Stomach (tissue), 9 donors: ENCODE data around the gene MKRN2OS. TPM values are rescaled to one million over a fixed set of nuclear protein-coding genes. Genes with fewer than 3 reads are reported as not detected.

Experiments used
- DNase-seq, 2 donors: peaks; one replicate each; pipeline versions ENCODE4 v3.0.0 to v3.0.0-alpha.2; 2013 to 2019
- H3K27ac ChIP-seq, 5 donors: fragments of 200-600 bp in 4 of 5; sonication (generic) in 4 of 5; one replicate each; pipeline ENCODE4 v1.5.1; 2013 to 2019; ENCODE audit warnings: mild to moderate bottlenecking in 1 of 5, moderate library complexity in 1 of 5
- H3K27me3 ChIP-seq, 3 donors: fragments of 200-600 bp; sonication (generic); one replicate each; pipeline ENCODE4 v1.5.1; 2017 to 2019; ENCODE audit warnings: mixed run types in 1 of 3
- H3K36me3 ChIP-seq, 4 donors: fragments of 200-600 bp; sonication (generic); 1 replicate in 3 of 4; 2 replicates in 1 of 4; pipeline ENCODE4 v1.5.1; 2016 to 2019
- H3K4me1 ChIP-seq, 4 donors: fragments of 200-600 bp; sonication (generic); one replicate each; pipeline ENCODE4 v1.5.1; 2016 to 2019
- H3K4me3 ChIP-seq, 4 donors: fragments of 200-600 bp; sonication (generic) in 3 of 4; one replicate each; pipeline ENCODE4 v1.5.1; 2016 to 2019; ENCODE audit warnings: mild to moderate bottlenecking in 1 of 4
- H3K9me3 ChIP-seq, 4 donors: fragments of 200-600 bp; sonication (generic); one replicate each; pipeline ENCODE4 v1.5.1; 2016 to 2019
- EP300 ChIP-seq: sonication (generic); formaldehyde crosslinking; IDR thresholded peaks from one replicate; pipeline ENCODE4 v1.6.1; 2017; ENCODE audit warnings: antibody characterized with exemption
- POLR2A ChIP-seq, 4 donors: fragments of 450-650 bp; IDR thresholded peaks; one replicate each; pipeline ENCODE4 v1.6.1; 2016; ENCODE audit warnings: antibody characterized with exemption in 4 of 4, control low read depth in 2 of 4, mild to moderate bottlenecking in 1 of 4, moderate library complexity in 1 of 4
- POLR2AphosphoS5 ChIP-seq, 3 donors: sonication (generic); formaldehyde crosslinking; IDR thresholded peaks; one replicate each; pipeline ENCODE4 v1.6.1; 2016; ENCODE audit warnings: antibody characterized with exemption in 3 of 3
- WGBS, 5 donors: extraction: QIAGEN DNeasy Blood & Tissue Kit in 3 of 5; methylation state at CpG; one replicate each; pipeline versions ENCODE4 v1.1.5 to v1.1.7; 2013 to 2018; 5-methylcytosine and 5-hydroxymethylcytosine counted together
- intact Hi-C: fragments of 100-400 bp; cut with DNase I; formaldehyde crosslinking; loops from one replicate; pipeline ENCODE4 v1.15.1; 2023; ENCODE audit warnings: low total_unique reads
- polyA plus RNA-seq, 3 donors: library from polyadenylated mRNA; stranded (reverse); fragments of 200-250 nt; gene quantifications; one replicate each; pipeline ENCODE4 v1.2.3, GENCODE V29; 2013
- total RNA-seq, 5 donors: library from RNA; depleted of rRNA; stranded (reverse); fragments of >200 nt; gene quantifications; one replicate each; pipeline versions ENCODE4 v1.1.0 to v1.2.3, GENCODE V29; 2014 to 2016
- TF ChIP-seq, protein P1 (sequence below), 7 experiments: fragments of 450-650 bp in 4 of 7; fragments of 200-600 bp in 3 of 7; sonication (generic) in 3 of 7; IDR thresholded peaks; one replicate each; pipeline ENCODE4 v1.5.1; 2016 to 2019; ENCODE audit warnings: antibody characterized with exemption in 7 of 7, control low read depth in 2 of 7, mild to moderate bottlenecking in 1 of 7
- donor health status: healthy with polysubstance abuse.
- donor health status: Bipolar disorder and iron deficiency.
- donor health status: healthy.

Gene MKRN2OS
- total and polyA plus RNA-seq, 8 donors, result 3.1 to 11.0 (median 4.3) TPM; not detected in 4

DNA sequence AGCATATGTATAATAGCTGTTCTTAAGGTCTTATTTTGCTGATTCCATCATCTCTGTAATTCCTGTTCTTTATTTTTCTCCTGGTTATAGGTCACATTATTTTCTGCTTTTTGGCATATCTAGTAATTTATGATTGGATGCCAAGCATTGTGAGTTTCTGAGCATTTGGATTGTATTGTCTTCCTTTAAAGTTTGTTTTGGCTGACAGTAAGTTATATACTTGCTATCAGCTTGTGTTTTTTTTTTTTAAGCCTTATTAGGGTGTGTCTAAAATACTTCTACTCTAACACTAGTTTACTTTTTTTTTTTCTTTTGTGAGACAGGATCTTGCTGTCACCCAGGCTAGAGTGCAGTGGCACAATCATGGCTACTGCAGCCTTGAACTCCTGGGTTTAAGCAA lies 21.7 kb upstream of the MKRN2OS start:
- peaks cover 0 to 12% (median 5%) of the 10 kb centered on the region in 4 donors for H3K9me3 ChIP-seq
- TF ChIP-seq POLR2A (IDR thresholded peaks at IDR 0.05), result no peak
- TF ChIP-seq, protein P1, sequence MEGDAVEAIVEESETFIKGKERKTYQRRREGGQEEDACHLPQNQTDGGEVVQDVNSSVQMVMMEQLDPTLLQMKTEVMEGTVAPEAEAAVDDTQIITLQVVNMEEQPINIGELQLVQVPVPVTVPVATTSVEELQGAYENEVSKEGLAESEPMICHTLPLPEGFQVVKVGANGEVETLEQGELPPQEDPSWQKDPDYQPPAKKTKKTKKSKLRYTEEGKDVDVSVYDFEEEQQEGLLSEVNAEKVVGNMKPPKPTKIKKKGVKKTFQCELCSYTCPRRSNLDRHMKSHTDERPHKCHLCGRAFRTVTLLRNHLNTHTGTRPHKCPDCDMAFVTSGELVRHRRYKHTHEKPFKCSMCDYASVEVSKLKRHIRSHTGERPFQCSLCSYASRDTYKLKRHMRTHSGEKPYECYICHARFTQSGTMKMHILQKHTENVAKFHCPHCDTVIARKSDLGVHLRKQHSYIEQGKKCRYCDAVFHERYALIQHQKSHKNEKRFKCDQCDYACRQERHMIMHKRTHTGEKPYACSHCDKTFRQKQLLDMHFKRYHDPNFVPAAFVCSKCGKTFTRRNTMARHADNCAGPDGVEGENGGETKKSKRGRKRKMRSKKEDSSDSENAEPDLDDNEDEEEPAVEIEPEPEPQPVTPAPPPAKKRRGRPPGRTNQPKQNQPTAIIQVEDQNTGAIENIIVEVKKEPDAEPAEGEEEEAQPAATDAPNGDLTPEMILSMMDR (IDR thresholded peaks at IDR 0.05), result no peak
- no peak overlapping the region for H3K4me3 ChIP-seq

DNA sequence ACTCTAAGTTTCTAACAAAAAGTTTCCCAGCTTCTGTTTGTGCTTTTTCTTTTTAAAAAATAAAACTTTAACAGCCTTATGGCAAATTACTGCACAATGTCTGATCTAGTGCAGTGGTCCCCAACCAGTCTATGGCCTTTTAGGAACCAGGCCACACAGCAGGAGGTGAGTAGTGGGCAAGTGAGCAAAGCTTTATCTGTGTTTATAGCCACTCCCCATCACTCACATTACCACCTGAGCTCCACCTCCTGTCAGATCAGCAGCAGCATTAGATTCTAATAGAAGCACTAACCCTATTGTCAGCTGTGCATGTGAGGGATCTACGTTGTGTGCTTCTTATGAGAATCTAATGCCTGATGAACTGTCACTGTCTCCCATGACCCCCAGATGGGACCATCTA lies 17.2 kb upstream of the MKRN2OS start:
- Histone ChIP-seq H3K27me3 (no peaks in the 10 kb centered on the region), H3K9me3 (peaks cover 0 to 12% (median 5%) of the 10 kb centered on the region in 4 donors), H3K36me3 (peaks cover 0 to 4% (median 0%) of the 10 kb centered on the region in 4 donors), H3K4me3 (no peak overlapping the region), H3K27ac (no peak overlapping the region), H3K4me1 (peaks cover 35 to 60% (median 47%) of the 10 kb centered on the region in 4 donors)
- no peak for DNase-seq
- WGBS, 5 donors, result 36 to 66% (median 64%) methylated on average over 1 of the region's 1 CpG
- TF ChIP-seq, protein P1 (IDR thresholded peaks at IDR 0.05), result no peak
- intact Hi-C loops, result no loop called here

More for the DNA sequence above, 21.7 kb upstream of the MKRN2OS start:
- H3K36me3 ChIP-seq, result peaks cover 24 to 38% (median 35%) of the 10 kb centered on the region in 4 donors
- intact Hi-C loops, result no loop called here
- no peaks in the 10 kb centered on the region for H3K27me3 ChIP-seq
- DNase-seq, result no peak
- H3K27ac ChIP-seq, result no peak overlapping the region
- H3K4me1 ChIP-seq, result peaks cover 0 to 28% (median 16%) of the 10 kb centered on the region in 4 donors

DNA sequence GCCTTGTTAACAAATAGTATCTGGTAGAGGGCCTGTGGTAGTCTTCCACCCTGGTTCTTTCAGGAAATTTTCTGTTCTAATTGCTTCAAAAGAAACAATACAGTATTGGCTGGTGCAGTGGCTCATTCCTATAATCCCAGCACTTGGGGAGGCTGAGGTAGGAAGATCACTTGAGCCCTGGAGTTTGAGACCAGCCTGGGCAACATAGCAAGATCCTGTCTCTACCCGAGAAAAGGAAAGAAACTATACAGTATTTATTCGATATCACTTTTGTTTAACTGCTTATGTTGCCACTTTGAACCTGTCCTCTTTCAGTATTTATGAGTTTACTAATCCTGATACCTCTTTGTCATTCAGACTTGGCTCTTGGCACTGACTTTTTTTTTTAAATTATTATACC lies 16.1 kb upstream of the MKRN2OS start:
- intact Hi-C loops, result no loop called here
- Histone ChIP-seq H3K4me1 (peaks cover 35 to 60% (median 45%) of the 10 kb centered on the region in 4 donors), H3K4me3 (no peak overlapping the region), H3K36me3 (peaks cover 0 to under 1% (median 0%) of the 10 kb centered on the region in 4 donors), H3K9me3 (peaks cover 0 to 6% (median 3%) of the 10 kb centered on the region in 4 donors), H3K27ac (no peak overlapping the region), H3K27me3 (no peaks in the 10 kb centered on the region)
- DNase-seq, result no peak
- TF ChIP-seq, protein P1 (IDR thresholded peaks at IDR 0.05), result no peak
- no peak for TF ChIP-seq POLR2A (IDR thresholded peaks at IDR 0.05)
- no peak for TF ChIP-seq EP300
- no peak for TF ChIP-seq POLR2AphosphoS5 (IDR thresholded peaks at IDR 0.05)
- WGBS, 5 donors, result 62 to 79% (median 70%) methylated on average over 2 of the region's 2 CpGs

DNA sequence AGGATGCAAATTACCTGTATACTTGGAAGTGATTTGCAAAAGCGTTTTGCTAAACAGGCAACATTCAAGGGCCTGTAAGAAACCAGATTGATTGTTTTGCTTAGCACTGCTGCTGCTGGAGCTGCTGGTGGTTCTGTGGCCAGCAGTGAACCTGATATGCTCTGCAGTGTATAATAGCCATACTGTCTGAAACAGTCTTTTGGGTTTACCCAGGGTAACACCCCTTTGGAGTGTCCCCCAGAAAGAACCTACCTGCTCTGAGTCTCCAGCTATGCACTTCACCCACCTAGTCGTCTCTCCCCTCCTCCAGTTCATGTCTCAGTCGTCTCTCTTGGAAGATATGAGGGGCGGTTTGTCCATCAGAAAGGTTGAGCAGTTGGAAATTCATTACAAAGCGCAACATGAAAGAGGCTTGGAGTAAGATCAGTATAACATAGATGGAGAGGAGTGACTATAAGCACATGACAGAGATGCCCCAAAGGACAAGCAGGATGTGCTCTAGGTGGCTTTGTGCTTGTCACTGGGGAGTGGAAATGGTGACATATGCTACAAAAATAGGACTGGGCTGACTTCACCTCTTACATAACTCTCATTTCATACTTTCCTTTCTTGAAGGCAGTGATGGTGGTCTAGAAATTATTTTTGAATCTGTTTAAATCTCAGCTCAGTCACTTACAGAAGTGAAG lies 15.3 kb upstream of the MKRN2OS start:
- Histone ChIP-seq H3K9me3 (peaks cover 0 to under 1% (median under 1%) of the 10 kb centered on the region in 4 donors), H3K27ac (no peak overlapping the region), H3K36me3 (no peaks in the 10 kb centered on the region), H3K27me3 (no peaks in the 10 kb centered on the region), H3K4me3 (no peak overlapping the region), H3K4me1 (peaks cover 35 to 67% (median 52%) of the 10 kb centered on the region in 4 donors)
- intact Hi-C loops, result no loop called here
- 66 to 72% (median 67%) methylated on average over 5 of the region's 5 CpGs for WGBS, 5 donors
- no peak for DNase-seq
- TF ChIP-seq, protein P1 (IDR thresholded peaks at IDR 0.05), result no peak
- TF ChIP-seq POLR2A (IDR thresholded peaks at IDR 0.05) (no peak), EP300 (no peak), POLR2AphosphoS5 (IDR thresholded peaks at IDR 0.05) (no peak)
